ENCODE results near the gene APBA2.

GRCh38 chr15:29044503-29044901, 158.7 kb downstream of the APBA2 start:
- TF ChIP-seq CTCF (IDR thresholded peaks at IDR 0.05) (no peak), EZH2phosphoT487 (IDR thresholded peaks at IDR 0.05) (no peak)
